ENCODE results near the gene VAV3. TPM values are rescaled to one million over a fixed set of nuclear protein-coding genes. Genes with fewer than 3 reads are reported as not detected.

VAV3 gene
- total and polyA plus RNA-seq, 2 of the 13 experiments (the other 11 are each of a cell fraction or from before 2014, with no cell fraction given) = 15.9 to 29.8 TPM

GRCh38 chr1:107787299-107787698 is 177.7 kb downstream of the VAV3 start (continued):
- TF ChIP-seq SAFB2 (CRISPR knock-in tag; IDR thresholded peaks at IDR 0.05; ENCODE audit: borderline replicate concordance, low read depth) (no peak), ZNF333 (CRISPR knock-in tag; IDR thresholded peaks at IDR 0.05; ENCODE audit: borderline replicate concordance) (no peak), ZNF83 (CRISPR knock-in tag; IDR thresholded peaks at IDR 0.05; ENCODE audit: borderline replicate concordance) (no peak)

DNA sequence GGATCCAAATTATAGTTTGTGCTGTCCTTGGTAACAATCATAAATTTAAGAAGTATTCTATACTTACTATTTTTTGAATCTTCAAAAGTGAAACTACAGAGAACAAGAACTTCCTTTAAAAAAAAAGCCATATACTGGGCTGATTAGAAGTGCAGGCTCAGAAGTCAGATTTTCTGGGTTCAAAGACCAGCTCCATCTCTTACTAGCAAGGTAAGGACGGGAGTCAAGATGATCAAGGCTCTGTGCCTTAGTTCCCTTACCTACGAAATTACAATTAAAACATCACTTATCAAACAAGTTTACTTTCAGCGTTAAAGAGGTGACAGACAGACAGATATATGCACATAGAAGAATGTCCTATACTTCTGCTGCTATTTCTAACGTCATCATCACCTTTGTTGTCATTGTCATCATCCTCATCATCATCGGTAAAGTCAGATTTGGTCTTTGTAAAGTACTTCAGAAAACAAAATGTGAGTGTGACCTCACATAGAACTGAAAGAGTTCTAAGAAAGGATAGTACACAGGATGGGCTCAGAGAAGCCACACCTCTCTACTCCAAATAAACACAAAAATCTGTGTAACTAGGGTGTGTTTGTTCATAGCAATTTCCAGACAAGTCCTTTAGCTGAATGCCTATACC is 178.7 kb downstream of the VAV3 start:
- FAIRE-seq = no peak
- TF ChIP-seq TRIM24 (CRISPR knock-in tag; IDR thresholded peaks at IDR 0.05) (no peak), AKAP8 (CRISPR knock-in tag; IDR thresholded peaks at IDR 0.05) (no peak), CREB1 (IDR thresholded peaks at IDR 0.05) (peak; percentile 76), CREB1 (CRISPR knock-in tag; IDR thresholded peaks at IDR 0.05) (no peak), NCOA2 (CRISPR knock-in tag; IDR thresholded peaks at IDR 0.05) (no peak), JUND (CRISPR knock-in tag; IDR thresholded peaks at IDR 0.05) (no peak), NR2F2 (IDR thresholded peaks at IDR 0.05; ENCODE audit: borderline replicate concordance, low read depth) (no peak), ATF1 (CRISPR knock-in tag; IDR thresholded peaks at IDR 0.05) (no peak)
- H3K4me1 ChIP-seq (ENCODE audit: insufficient read depth, low read length) = no peaks in the 10 kb centered on the region
- no peak overlapping the region for H3K4me3 ChIP-seq (replicated peaks in 1 of 3; ENCODE audit: insufficient read depth in 1 of 3, low read depth in 2 of 3, low read length in 3 of 3)
- H3K79me2 ChIP-seq (ENCODE audit: insufficient read depth, low read length) = no peaks in the 10 kb centered on the region
- 2% methylated on average over 5 of the region's 5 CpGs for WGBS (ENCODE audit: low lambda C conversion rate)
- no peaks in the 10 kb centered on the region for H3K36me3 ChIP-seq (replicated peaks in 1 of 2; ENCODE audit: control insufficient read depth in 1 of 2, insufficient read depth in 2 of 2, low read length in 2 of 2)
- no peaks in the 10 kb centered on the region; the same call in 1 of the 2 replicates for H4K20me1 ChIP-seq (ENCODE audit: insufficient read depth, low read length)
- intact Hi-C loops (cut with micrococcal nuclease; ENCODE audit: unreplicated experiment) (no loop called here), in situ Hi-C loops (cut with HindIII; ENCODE audit: extremely low pct_ligation_motif_present, low pct_unique_long_range_greater_than_20kb) (loop anchor here (5.0 to 25.0 kb wide), 2 partner anchors 341 to 776 kb away; partner anchors contain the start of gene EEIG2)
- no peak for ATAC-seq
- CTCF ChIA-PET (ENCODE audit: low intra/inter-chr PET ratio, low total read pairs) = no interaction called here
- no TSS peak for BruUV-seq (replicated peaks)
- no peaks in the 10 kb centered on the region for H3K9me3 ChIP-seq (ENCODE audit: low read length)
- DNase-seq (ENCODE audit: low spot score) = no peak
- POLR2A ChIA-PET = no interaction called here
- H3K4me2 ChIP-seq (ENCODE audit: low read depth, low read length) = no peak overlapping the region
- H3K27ac ChIP-seq (ENCODE audit: extremely low read length, insufficient read depth, low read length) = no peak overlapping the region
- no peak overlapping the region for H2AFZ ChIP-seq (ENCODE audit: low read length)
- H3K9ac ChIP-seq (ENCODE audit: insufficient read depth, low read depth, low read length) = no peak overlapping the region
- H3K27me3 ChIP-seq (ENCODE audit: control insufficient read depth in 1 of 2, insufficient read depth in 2 of 2, low read length in 2 of 2) = no peaks in the 10 kb centered on the region; a peak in 1 of 5 replicates
